Right hindlimb (tissue), 1 donor: ENCODE results near the gene MAP2K5.

ENCODE experiments used
- DNase-seq: peaks from one replicate; pipeline ENCODE4 v3.0.0-alpha.2; 2018

The MAP2K5 gene

GRCh38 chr15:67762610-67763368 is 220.3 kb downstream of the MAP2K5 start:
- DNase-seq = peak; percentile 40

- DNase-seq = no peak
Observed at GRCh38 chr15:67765701-67766100, 223.2 kb downstream of the MAP2K5 start.

- DNase-seq = no peak
Observed at GRCh38 chr15:67766968-67767367, 224.5 kb downstream of the MAP2K5 start.

DNA sequence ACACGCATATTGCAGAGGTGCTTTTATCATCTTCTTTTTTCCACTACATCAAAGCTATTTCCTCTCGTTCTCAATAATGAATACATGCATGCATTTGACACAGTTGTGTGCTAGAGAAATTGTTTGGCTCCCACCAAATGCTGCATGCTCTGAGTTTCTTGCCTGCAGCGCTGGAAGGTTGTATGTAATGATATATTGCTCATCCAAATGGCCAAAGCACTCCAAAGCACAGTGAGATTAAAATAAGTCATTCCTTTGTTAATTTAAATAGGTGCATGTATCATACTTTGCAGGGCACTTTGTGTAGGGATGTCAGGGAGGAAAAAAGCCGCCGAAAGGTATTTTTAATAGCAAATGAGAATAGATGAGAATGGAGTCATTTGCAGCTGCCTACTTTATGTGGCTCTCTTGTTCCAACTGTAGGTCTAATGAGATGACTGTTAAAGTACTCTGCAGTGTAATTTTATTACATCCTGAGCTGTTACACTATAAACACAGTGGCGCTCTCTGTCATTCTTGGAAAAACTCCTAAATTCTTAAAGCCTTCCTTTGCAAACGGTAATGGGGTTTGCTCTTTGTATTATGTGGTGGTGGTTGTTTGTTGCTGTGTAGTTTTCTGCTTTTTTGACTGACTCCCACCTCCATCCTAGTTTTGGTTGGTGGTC is 225.9 kb downstream of the MAP2K5 start:
- DNase-seq = no peak

DNA sequence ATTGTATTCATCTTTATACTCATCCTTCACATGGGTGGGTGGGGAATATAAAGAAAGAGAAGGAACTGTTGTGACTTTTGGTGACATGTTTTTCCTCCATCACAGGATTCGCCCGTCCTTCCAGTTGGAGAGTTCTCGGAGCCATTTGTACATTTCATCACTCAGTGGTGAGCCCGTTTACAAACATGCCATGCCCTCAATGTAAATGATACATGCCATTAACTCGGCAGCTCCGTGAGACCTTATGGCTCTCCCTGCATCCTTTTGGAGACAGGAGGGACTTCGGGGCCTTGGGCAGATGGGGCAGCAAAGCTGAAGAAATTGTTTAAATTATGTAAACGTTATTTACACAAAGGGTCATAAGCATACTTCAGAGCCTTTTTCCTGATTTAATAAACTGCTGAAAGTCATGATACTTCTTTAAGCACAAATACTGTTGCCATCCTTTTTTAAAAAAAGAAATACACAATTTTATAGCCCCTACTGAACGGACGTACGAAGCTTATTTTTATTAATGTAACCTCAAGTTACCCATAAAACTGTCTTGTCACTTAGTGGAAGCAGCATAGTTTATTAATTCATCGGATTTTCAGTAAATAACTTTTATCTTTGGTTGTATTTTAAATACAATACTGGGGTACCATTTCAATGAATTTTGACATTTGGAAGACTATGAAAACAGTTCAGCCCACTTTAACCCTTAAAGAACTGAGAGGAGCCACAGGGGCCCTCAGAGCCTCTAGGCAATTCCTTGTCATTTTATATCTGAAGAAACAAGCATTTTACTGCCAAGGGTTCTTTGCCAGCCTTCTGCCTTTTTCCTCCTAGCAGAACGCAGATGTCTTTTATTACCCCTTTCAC is 227.2 kb downstream of the MAP2K5 start:
- DNase-seq = no peak

DNA sequence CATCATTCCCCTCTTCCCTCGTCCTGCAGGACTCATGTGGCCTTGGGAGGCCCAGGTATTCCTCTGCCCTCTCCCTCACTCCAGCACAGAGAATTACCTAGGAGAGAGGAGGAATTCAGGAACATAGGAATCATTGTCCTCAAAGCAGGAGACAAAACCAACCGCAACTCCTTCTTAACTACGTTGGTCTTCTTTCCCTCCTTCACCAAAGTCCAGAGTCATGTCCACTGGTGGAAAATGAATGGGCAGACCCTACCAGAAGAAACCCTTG is 227.8 kb downstream of the MAP2K5 start:
- no peak for DNase-seq

GRCh38 chr15:67771189-67771800 is 228.8 kb downstream of the MAP2K5 start:
- DNase-seq = no peak

- no peak for DNase-seq
Observed at GRCh38 chr15:67774626-67775025, 232.1 kb downstream of the MAP2K5 start.

GRCh38 chr15:67775250-67775649 is 232.7 kb downstream of the MAP2K5 start:
- no peak for DNase-seq

GRCh38 chr15:67775998-67776397 is 233.5 kb downstream of the MAP2K5 start:
- DNase-seq = no peak

- no peak for DNase-seq
Observed at GRCh38 chr15:67776600-67776999, 234.1 kb downstream of the MAP2K5 start.

DNA sequence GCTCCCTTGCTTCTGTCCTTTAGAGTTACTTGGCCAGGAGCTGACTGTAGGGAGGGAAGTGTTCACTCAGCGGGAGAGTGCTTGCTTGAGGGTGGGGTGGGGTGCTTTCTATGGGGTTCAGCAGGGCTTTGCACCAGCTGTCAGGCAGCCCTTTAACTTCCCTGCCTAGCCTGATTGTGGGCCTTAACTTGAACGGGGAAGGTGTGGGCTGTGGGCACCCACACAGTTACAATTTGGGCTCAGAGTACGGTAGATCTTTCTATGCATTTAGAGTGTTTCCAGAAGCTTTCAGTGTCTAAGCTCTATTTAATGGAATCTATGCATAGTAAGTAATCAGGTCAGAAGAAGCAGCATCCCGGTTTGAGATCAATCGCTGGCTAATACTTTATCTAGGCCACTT is 234.6 kb downstream of the MAP2K5 start:
- no peak for DNase-seq

DNA sequence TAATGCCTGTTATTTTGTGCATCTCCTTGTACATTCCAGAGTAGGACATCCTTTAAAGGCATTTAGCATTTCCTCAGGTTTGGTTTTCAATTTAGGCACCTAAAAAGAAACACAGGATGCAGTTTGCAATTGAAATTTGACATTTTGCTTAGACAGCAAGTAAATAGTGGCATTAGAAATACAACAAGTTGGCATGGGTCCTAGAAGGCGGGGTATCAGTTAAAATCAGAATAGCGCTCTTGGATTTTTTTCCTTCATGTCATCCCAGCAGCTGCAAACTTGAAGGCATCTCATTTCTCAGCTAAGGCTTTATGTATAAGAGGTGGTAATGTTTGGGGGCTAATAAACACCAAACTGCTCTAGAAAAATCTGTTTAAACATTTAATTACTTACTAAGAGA is 235.3 kb downstream of the MAP2K5 start:
- no peak for DNase-seq

- no peak for DNase-seq
Observed at GRCh38 chr15:67778968-67779548, 236.6 kb downstream of the MAP2K5 start.

DNA sequence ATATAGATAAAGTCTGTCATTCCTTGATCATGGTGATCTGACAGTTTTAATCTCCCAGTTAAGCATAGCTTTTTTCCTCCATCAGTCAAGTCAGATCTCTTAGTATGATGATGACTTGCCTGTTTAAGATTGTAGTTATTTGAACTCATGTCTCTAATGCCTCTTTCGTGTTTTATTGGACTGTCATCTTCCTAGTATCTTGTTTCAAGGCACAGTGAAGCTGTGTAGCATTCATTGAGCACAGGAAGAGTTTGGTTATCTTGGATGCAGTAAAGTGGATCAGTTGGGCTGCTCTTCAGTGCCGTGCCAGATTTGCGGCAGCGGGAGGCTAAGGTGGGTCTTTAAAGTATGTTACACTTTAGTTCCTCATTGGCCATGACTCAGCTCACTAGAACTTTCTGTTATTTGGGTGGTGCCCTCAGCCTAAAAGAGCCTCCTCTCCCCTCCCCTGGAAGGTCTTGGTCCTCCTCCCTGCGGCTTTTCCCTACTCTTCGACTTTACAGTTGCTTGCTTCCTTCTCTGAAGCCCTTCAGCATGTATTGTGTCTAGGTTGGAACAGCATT is 237.1 kb downstream of the MAP2K5 start:
- DNase-seq = no peak

DNA sequence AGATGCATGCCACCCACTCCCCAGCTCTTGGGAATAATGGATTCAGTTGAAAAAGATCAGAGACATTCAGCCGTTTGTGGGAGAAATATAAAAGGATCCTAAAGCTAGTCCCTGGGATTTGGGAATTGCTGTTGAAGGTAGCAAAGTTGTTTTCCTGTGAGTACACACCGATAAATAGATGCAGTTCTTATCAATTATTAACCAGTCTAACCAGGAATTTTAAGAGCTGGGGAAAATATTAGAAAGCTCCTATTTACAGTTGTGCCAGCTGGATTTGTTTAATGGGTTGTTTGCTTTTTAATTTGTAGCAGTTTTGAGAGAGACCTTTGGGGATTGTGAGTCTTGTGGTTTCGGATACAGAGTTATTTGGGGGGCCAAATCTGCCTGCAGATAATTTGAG is 238.6 kb downstream of the MAP2K5 start:
- no peak for DNase-seq

DNA sequence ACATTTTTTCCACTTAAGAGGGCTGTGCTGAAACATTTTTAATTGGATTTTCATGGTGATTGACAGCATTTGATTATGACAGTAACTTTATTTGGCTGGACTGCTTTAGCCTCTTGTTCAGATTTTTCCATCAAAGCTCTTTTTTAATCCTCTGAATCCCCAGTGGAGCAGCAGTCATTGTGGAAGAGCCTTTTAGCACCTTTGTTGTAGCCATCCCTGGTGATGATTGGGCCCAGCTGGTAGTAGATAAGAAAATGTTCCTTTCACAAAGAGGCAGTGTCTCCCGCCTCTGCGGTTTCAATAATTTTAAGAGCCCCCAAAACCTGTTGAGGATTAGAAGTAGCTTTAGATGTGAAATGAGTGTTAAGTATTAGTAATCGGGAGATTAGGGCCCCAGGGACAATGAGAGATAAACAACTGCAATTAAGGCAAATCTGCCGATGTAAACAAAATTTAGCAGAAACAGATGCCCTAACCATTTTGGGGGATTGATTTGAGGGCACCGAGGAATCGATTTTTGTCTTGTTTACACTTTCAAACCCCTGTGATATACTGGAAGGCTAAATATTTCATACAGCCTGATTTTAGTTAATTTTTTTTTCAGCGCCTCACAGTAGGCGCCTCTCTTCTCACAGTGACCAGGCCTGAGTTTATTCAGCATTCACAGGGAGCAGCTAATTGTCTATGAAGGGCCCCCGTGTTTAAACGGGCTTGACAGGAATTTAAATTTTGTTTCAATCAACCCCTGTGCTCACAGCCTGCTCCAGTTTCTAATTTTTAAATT is 239.6 kb downstream of the MAP2K5 start:
- DNase-seq = no peak

DNA sequence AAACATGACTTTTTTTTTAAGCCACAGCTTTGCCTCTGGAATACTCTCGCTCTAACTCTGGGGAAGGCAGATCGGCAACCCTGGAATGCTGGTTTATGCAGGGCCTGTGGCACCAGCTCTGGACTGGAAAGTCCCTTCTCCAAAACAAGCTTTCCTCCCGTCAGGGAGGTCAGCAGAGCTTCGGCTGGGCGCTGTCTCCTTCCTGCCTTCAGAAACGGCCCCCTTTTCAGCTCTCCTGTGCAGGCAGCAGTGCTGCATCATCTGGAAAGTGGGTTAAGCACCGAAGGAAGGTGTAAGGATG is 240.1 kb downstream of the MAP2K5 start:
- DNase-seq = no peak

GRCh38 chr15:67783303-67783702 is 240.8 kb downstream of the MAP2K5 start:
- no peak for DNase-seq

- no peak for DNase-seq
Observed at GRCh38 chr15:67784090-67784781, 241.7 kb downstream of the MAP2K5 start.

- no peak for DNase-seq
Observed at GRCh38 chr15:67784856-67785430, 242.4 kb downstream of the MAP2K5 start.
